GM18508 (cell line): Measurements from ENCODE around the gene SGTA.
"Not testable (repeated sequence)": the region's sequence is repeated elsewhere in the genome, so short reads cannot be mapped to it uniquely, and the experiment has no call there.

Experiments used
- ATAC-seq: cut with Tn5 transposase; IDR thresholded peaks from one replicate; pipeline ENCODE4 v1.9.1; 2021; ENCODE audit warnings: moderate number of reproducible peaks; ENCODE audit not compliant: insufficient read depth, unreplicated experiment

Gene SGTA

GRCh38 chr19:2716722-2717637 lies 66.1 kb downstream of the SGTA start:
- no peak for ATAC-seq

- ATAC-seq, result no peak
These were observed 66.8 kb downstream of the SGTA start for GRCh38 chr19:2716275-2716650.

- no peak for ATAC-seq
These were observed 67.4 kb downstream of the SGTA start for GRCh38 chr19:2715470-2716274.

- ATAC-seq, result no peak
These were observed 68.4 kb downstream of the SGTA start for GRCh38 chr19:2714531-2715269.

GRCh38 chr19:2714102-2714501 lies 69.0 kb downstream of the SGTA start:
- ATAC-seq, result not testable (repeated sequence)

GRCh38 chr19:2713170-2713569 lies 69.9 kb downstream of the SGTA start:
- ATAC-seq, result not testable (repeated sequence)

- ATAC-seq, result no peak
These were observed 71.2 kb downstream of the SGTA start for GRCh38 chr19:2711875-2712205.

- no peak for ATAC-seq
These were observed 71.8 kb downstream of the SGTA start for GRCh38 chr19:2711172-2711874.

- no peak for ATAC-seq
These were observed 76.8 kb downstream of the SGTA start for GRCh38 chr19:2706251-2706650.
